ENCODE results near the gene MAGED4. TPM values are rescaled to one million over a fixed set of nuclear protein-coding genes. Genes with fewer than 3 reads are reported as not detected.

The MAGED4 gene
- total and polyA plus RNA-seq, 11 donors, result 0.11 to 1.5 (median 0.63) TPM; not detected in 2

DNA sequence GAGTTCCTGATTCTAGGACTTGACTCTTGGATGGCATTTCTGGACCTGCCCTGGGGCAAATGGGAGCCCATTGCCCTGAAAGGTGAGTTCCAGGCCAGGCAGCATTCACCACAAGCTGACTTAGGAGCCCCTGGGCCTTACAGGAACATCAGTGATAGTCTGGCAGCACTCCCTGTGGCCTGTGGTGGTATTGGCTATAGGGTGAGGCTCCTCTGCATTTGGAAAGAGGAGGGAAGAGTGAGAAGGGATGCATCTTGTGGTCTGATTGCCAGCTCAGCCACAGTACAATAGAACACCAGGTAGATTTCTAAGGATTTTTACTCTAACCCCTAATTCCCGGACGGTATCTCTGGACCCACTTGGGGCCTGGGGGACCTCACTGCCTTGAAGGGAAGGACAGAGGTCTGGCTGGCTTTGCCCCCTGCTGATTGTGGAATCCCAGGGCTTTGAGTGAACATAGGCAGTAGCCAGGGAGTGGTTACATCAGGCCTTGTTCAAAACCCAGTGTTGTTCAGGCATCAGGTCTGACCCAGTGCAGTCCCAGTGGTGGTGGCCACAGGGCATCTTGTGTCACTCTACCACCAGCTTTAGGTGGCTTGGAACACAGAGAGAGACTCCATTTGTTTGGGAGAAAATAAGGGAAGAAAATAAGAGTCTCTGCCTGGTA lies 32.9 kb downstream of the MAGED4 start:
- intact Hi-C loops (cut with DNase I), result no loop called here
- H3K27me3 ChIP-seq, result peaks cover 0 to 25% (median 0%) of the 10 kb centered on the region in 9 donors
- DNase-seq (no peak), ATAC-seq (no peak)
- no peak for TF ChIP-seq POLR2A (IDR thresholded peaks at IDR 0.05)
- TF ChIP-seq, protein P1, sequence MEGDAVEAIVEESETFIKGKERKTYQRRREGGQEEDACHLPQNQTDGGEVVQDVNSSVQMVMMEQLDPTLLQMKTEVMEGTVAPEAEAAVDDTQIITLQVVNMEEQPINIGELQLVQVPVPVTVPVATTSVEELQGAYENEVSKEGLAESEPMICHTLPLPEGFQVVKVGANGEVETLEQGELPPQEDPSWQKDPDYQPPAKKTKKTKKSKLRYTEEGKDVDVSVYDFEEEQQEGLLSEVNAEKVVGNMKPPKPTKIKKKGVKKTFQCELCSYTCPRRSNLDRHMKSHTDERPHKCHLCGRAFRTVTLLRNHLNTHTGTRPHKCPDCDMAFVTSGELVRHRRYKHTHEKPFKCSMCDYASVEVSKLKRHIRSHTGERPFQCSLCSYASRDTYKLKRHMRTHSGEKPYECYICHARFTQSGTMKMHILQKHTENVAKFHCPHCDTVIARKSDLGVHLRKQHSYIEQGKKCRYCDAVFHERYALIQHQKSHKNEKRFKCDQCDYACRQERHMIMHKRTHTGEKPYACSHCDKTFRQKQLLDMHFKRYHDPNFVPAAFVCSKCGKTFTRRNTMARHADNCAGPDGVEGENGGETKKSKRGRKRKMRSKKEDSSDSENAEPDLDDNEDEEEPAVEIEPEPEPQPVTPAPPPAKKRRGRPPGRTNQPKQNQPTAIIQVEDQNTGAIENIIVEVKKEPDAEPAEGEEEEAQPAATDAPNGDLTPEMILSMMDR (IDR thresholded peaks at IDR 0.05), result no peak
- 31 to 61% (median 46%) methylated on average over 2 of the region's 2 CpGs for WGBS, 4 donors
- no peaks in the 10 kb centered on the region for H3K4me1 ChIP-seq
- peaks cover 0 to 16% (median 0%) of the 10 kb centered on the region in 12 donors for H3K9me3 ChIP-seq
- H3K36me3 ChIP-seq, result no peaks in the 10 kb centered on the region
- no peak overlapping the region for H3K27ac ChIP-seq
- H3K4me3 ChIP-seq, result no peak overlapping the region

DNA sequence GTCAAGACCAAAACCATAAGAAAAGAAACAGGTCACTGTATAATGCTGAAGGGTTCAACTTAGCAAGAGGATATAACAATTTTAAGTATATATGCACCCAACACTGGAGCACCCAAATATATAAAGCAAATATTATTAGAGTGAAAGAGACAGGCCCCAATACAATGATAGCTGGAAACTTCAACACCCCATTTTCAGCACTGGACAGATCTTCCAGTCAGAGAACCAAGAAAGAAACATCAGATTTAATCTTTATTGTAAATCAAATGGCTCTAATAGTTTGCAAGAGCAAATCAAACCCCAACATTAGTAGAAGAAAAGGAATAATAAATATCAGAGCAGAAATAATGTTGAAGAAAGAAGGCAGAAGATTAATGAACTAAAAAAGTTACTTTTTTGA lies 36.2 kb downstream of the MAGED4 start:
- no peak overlapping the region for H3K27ac ChIP-seq
- peaks cover 0 to 16% (median 0%) of the 10 kb centered on the region in 12 donors for H3K9me3 ChIP-seq
- no peaks in the 10 kb centered on the region for H3K36me3 ChIP-seq
- H3K27me3 ChIP-seq, result peaks cover 0 to 15% (median 0%) of the 10 kb centered on the region in 9 donors
- TF ChIP-seq, protein P1 (IDR thresholded peaks at IDR 0.05), result no peak
- no peak for TF ChIP-seq POLR2A (IDR thresholded peaks at IDR 0.05)
- ATAC-seq (no peak), DNase-seq (no peak)
- H3K4me3 ChIP-seq, result no peak overlapping the region
- H3K4me1 ChIP-seq, result no peaks in the 10 kb centered on the region
- intact Hi-C loops (cut with DNase I), result no loop called here

Other genes starting within 250 kb of the MAGED4 start
- 1 to 10 TPM in 4 of 9 donors, under 1 TPM in 3, not detected in 2; 0.45 to 4.2 (median 1.4) TPM for gene MAGED4B, start 115.7 kb upstream of the MAGED4 start, total RNA-seq
- gene MAGED4B, start 115.7 kb upstream of the MAGED4 start, polyA plus RNA-seq, result 1 to 10 TPM in 1 of 2 donors, under 1 TPM in 1; 0.51 to 1.6 TPM
- gene XAGE2, start 184.1 kb downstream of the MAGED4 start, total RNA-seq, result not detected
- gene XAGE2, start 184.1 kb downstream of the MAGED4 start, polyA plus RNA-seq, result not detected

All from heart left ventricle (tissue), 16 donors.